T-helper 1 cell treated with Interleukin-12 subunit alpha and Interleukin-12 subunit beta and Interleukin-4 antibody, amounts not matched to agents 30 μg/mL and 1 μg/mL, for 36 hours (primary cell): Measurements from ENCODE around the gene CLGN.

Experiments used
- H3K27ac Mint-ChIP-seq: one replicate; pipeline ENCODE4 v1.8.0; 2021; ENCODE audit warnings: mild to moderate bottlenecking, mixed read lengths
- H3K27me3 Mint-ChIP-seq: one replicate; pipeline ENCODE4 v1.8.0; 2021; ENCODE audit warnings: low read depth, mixed read lengths
- H3K36me3 Mint-ChIP-seq: one replicate; pipeline ENCODE4 v1.8.0; 2021; ENCODE audit warnings: low read depth, mixed read lengths
- H3K4me1 Mint-ChIP-seq: one replicate; pipeline ENCODE4 v1.8.0; 2021; ENCODE audit warnings: low read depth, mixed read lengths
- H3K4me3 Mint-ChIP-seq: one replicate; pipeline ENCODE4 v1.8.0; 2021; ENCODE audit warnings: mild to moderate bottlenecking, moderate library complexity, mixed read lengths
- H3K9me3 Mint-ChIP-seq: one replicate; pipeline ENCODE4 v1.8.0; 2021; ENCODE audit warnings: mixed read lengths

CLGN gene

GRCh38 chr4:140361099-140361498 is 66.3 kb downstream of the CLGN start:
- H3K4me3 Mint-ChIP-seq, result no peak overlapping the region
- peaks cover 2% of the 10 kb centered on the region for H3K4me1 Mint-ChIP-seq
- H3K27me3 Mint-ChIP-seq, result peaks cover 25% of the 10 kb centered on the region
- no peak overlapping the region for H3K27ac Mint-ChIP-seq
- no peaks in the 10 kb centered on the region for H3K9me3 Mint-ChIP-seq
- no peaks in the 10 kb centered on the region for H3K36me3 Mint-ChIP-seq

DNA sequence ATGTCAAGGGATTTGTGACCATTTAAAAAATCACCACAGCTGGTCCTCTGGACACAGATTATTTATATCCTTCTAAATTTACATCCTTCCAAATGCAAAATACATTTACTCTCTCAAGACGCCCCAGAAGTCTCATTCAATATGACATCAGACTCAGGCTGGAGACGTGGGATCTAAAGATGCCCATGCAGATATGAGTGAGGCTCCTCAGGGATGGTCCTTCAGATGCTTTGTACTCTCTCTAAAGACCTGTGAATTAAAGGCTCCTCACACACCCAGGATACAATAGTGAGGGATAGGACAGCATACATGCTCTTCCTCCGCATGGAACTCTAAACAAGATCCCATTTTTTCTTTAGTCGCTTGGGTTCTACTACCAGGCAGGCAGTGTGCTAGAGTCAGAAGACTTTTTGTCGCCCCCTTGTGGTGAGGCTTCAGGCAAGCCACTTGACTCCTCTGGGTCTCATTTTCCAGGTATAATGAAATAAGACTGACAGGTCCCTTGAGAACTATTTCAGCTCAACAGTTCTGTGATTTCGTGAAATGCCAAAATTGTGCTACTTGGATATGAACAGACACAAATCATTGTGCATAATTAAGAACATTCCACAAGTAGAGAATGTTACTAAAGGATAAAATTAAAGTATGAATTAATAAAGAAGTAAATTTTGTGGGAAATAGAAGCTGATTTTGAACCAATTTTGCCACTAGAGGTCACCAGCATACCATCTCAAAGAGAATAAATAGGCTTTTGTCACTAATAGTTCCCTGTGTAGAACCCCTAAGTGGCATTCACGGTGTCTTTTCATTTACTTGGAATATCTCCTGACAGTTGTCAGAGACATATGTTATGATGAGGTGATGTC is 67.7 kb downstream of the CLGN start:
- H3K9me3 Mint-ChIP-seq, result no peaks in the 10 kb centered on the region
- H3K27me3 Mint-ChIP-seq, result peaks cover 29% of the 10 kb centered on the region
- no peak overlapping the region for H3K27ac Mint-ChIP-seq
- peaks cover 2% of the 10 kb centered on the region for H3K4me1 Mint-ChIP-seq
- H3K36me3 Mint-ChIP-seq, result no peaks in the 10 kb centered on the region
- no peak overlapping the region for H3K4me3 Mint-ChIP-seq

- Mint-ChIP-seq H3K36me3 (no peaks in the 10 kb centered on the region), H3K9me3 (no peaks in the 10 kb centered on the region), H3K27me3 (peaks cover 34% of the 10 kb centered on the region), H3K4me1 (peaks cover 5% of the 10 kb centered on the region), H3K27ac (no peak overlapping the region), H3K4me3 (no peak overlapping the region)
Observed at GRCh38 chr4:140358281-140358680, 69.2 kb downstream of the CLGN start.

- no peaks in the 10 kb centered on the region for H3K9me3 Mint-ChIP-seq
- H3K4me3 Mint-ChIP-seq, result no peak overlapping the region
- H3K27me3 Mint-ChIP-seq, result peaks cover 34% of the 10 kb centered on the region
- H3K36me3 Mint-ChIP-seq, result no peaks in the 10 kb centered on the region
- peaks cover 5% of the 10 kb centered on the region for H3K4me1 Mint-ChIP-seq
- H3K27ac Mint-ChIP-seq, result no peak overlapping the region
Observed at GRCh38 chr4:140357868-140358267, 69.6 kb downstream of the CLGN start.

DNA sequence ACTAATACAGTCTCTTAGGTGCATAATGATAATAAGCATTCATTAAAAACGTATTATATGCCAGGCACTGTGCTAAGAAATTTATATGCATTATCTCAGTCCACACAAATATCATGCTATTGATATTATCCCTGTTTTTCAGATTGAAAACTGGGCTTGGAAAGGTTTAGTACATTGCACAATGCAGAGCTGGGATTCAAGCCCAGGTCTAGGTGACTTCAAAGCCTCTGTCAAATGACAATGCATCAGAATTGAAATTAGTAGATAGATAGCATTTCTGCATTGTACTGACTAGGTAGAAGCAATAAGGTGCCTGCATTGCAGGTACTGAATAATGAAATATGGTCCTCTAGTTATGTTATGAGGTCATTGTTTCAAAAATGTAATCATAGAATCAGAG is 72.2 kb downstream of the CLGN start:
- no peak overlapping the region for H3K4me3 Mint-ChIP-seq
- H3K27me3 Mint-ChIP-seq, result peaks cover 36% of the 10 kb centered on the region
- H3K27ac Mint-ChIP-seq, result no peak overlapping the region
- H3K36me3 Mint-ChIP-seq, result no peaks in the 10 kb centered on the region
- peaks cover 5% of the 10 kb centered on the region for H3K4me1 Mint-ChIP-seq
- no peaks in the 10 kb centered on the region for H3K9me3 Mint-ChIP-seq

DNA sequence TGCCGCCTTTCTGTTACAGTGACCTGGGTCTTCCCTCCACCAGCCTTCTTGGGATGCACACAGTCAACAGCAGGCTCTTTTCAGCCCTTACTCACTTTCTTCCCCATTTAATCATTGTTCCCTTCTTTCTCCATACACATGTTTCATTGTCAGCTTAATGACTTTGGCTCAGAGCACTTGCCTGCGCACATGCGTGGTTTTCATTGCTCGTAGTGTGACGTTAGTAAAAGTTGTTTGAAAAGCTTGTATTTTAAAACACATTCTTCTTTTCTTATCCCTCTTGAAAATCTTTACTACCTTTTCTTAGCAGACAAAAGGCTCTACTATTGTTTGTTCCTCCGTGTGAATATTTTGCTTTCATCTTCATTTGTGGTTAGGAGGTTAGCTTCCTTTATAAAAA is 73.7 kb downstream of the CLGN start:
- Mint-ChIP-seq H3K27me3 (peaks cover 38% of the 10 kb centered on the region), H3K4me3 (no peak overlapping the region), H3K4me1 (peaks cover 3% of the 10 kb centered on the region), H3K27ac (no peak overlapping the region), H3K36me3 (no peaks in the 10 kb centered on the region), H3K9me3 (no peaks in the 10 kb centered on the region)

- no peaks in the 10 kb centered on the region for H3K9me3 Mint-ChIP-seq
- H3K27ac Mint-ChIP-seq, result no peak overlapping the region
- peaks cover 3% of the 10 kb centered on the region for H3K4me1 Mint-ChIP-seq
- H3K27me3 Mint-ChIP-seq, result peaks cover 20% of the 10 kb centered on the region
- no peak overlapping the region for H3K4me3 Mint-ChIP-seq
- no peaks in the 10 kb centered on the region for H3K36me3 Mint-ChIP-seq
Observed at GRCh38 chr4:140351093-140352075, 76.1 kb downstream of the CLGN start.

GRCh38 chr4:140349816-140350215 is 77.6 kb downstream of the CLGN start:
- Mint-ChIP-seq H3K27me3 (peaks cover 15% of the 10 kb centered on the region), H3K36me3 (no peaks in the 10 kb centered on the region), H3K9me3 (no peaks in the 10 kb centered on the region), H3K4me3 (no peak overlapping the region), H3K27ac (no peak overlapping the region), H3K4me1 (peaks cover 3% of the 10 kb centered on the region)

DNA sequence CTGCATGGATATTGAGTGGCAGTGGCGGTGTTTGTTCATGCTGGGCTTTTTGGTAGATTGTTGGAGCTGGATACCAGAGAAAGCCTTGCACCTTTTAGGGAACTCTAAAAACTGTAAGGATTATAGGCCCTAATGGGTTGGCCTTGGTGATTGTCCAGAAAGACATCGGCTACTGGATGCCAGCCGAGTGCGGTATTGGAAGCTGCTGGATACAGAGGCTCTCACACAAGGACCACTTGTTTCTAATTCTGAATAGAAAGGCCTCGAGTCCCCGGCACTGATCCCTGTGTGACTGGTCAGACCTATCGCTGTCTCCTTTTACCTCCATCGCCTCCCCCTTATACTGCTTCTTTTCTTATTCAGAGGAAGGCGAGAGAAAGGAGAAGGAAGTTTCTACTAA is 81.3 kb downstream of the CLGN start:
- no peaks in the 10 kb centered on the region for H3K9me3 Mint-ChIP-seq
- H3K27ac Mint-ChIP-seq, result no peak overlapping the region
- H3K27me3 Mint-ChIP-seq, result peaks cover 23% of the 10 kb centered on the region
- H3K4me1 Mint-ChIP-seq, result no peaks in the 10 kb centered on the region
- H3K36me3 Mint-ChIP-seq, result no peaks in the 10 kb centered on the region
- no peak overlapping the region for H3K4me3 Mint-ChIP-seq

DNA sequence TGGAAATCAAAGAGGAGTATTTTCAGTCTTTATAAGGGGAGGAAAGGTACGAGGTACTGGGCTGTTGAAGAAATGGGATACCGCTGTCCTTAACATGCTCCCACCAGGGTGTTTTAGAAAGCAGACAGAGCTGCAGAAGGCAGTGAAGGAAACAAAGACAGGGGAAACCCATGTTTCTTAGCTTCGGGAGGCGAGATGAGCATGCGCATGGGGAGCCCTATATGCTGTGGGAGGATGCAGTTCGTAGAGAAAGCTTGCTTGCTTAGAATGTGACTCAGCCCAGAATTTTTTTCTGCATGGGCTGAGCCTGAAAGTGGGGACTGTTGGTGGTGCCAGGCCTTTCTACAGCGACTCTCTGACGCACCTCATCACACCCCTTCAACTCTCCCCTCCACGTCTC is 82.8 kb downstream of the CLGN start:
- Mint-ChIP-seq H3K4me3 (no peak overlapping the region), H3K9me3 (no peaks in the 10 kb centered on the region), H3K4me1 (no peaks in the 10 kb centered on the region), H3K27ac (no peak overlapping the region), H3K27me3 (peaks cover 16% of the 10 kb centered on the region), H3K36me3 (no peaks in the 10 kb centered on the region)

DNA sequence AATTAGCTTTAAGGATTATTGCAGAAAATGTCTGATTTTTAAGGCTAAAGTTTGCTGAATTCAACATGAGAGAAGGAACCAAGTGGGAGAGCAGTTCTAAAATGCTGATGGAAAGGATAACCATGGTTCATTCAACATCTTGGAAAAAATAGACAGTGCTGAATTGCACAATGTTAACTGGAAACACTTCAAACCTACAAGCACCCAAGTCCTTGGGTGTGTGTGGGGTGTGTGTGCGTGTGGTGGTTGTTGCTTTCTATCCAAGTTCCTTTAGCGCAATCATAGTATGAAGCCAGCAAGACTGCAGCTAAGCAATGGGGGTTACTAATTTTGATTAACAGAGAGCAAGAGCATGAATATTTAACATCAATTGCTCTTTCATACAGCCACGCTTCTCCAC is 83.3 kb downstream of the CLGN start:
- no peak overlapping the region for H3K27ac Mint-ChIP-seq
- no peaks in the 10 kb centered on the region for H3K9me3 Mint-ChIP-seq
- H3K36me3 Mint-ChIP-seq, result no peaks in the 10 kb centered on the region
- H3K4me3 Mint-ChIP-seq, result no peak overlapping the region
- H3K4me1 Mint-ChIP-seq, result no peaks in the 10 kb centered on the region
- peaks cover 13% of the 10 kb centered on the region for H3K27me3 Mint-ChIP-seq

GRCh38 chr4:140343303-140343702 is 84.1 kb downstream of the CLGN start:
- Mint-ChIP-seq H3K27me3 (peaks cover 13% of the 10 kb centered on the region), H3K27ac (no peak overlapping the region), H3K9me3 (no peaks in the 10 kb centered on the region), H3K36me3 (no peaks in the 10 kb centered on the region), H3K4me3 (no peak overlapping the region), H3K4me1 (no peaks in the 10 kb centered on the region)

DNA sequence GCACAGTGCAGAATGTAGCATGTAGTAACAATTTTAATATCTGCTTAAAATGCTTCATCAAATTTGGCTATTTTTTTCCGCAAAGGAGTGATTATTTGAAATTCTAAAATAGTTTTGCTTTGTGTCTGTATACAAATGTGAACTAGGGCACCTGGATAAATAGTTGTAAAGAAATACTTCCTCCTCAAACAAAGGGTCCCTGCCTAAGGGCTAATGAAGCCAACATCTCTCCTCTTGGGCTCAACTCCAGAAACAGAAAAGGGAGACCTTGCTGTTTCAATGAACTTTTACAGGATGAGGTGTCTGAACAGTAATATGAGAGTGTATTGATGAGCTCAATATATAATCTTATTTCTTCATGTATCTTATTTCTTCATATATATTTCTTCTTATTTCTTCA is 84.8 kb downstream of the CLGN start:
- H3K27ac Mint-ChIP-seq, result no peak overlapping the region
- H3K9me3 Mint-ChIP-seq, result no peaks in the 10 kb centered on the region
- H3K4me3 Mint-ChIP-seq, result no peak overlapping the region
- no peaks in the 10 kb centered on the region for H3K4me1 Mint-ChIP-seq
- H3K36me3 Mint-ChIP-seq, result no peaks in the 10 kb centered on the region
- H3K27me3 Mint-ChIP-seq, result peaks cover 13% of the 10 kb centered on the region
